Thyroid gland (tissue), 4 donors: ENCODE measurements around the gene GAREM1.

Experiments
- POLR2A ChIP-seq, 2 donors: fragments of 450-650 bp; IDR thresholded peaks; one replicate each; pipeline ENCODE4 v1.6.1; 2017; ENCODE audit warnings: antibody characterized with exemption in 2 of 2, mild to moderate bottlenecking in 2 of 2, moderate library complexity in 1 of 2
- TF ChIP-seq, protein P1 (sequence below), 6 experiments: fragments of 200-600 bp in 3 of 6; fragments of 450-650 bp in 3 of 6; sonication (generic) in 3 of 6; IDR thresholded peaks; one replicate each; pipeline ENCODE4 v1.5.1; 2016 to 2019; ENCODE audit warnings: antibody characterized with exemption in 6 of 6, mild to moderate bottlenecking in 2 of 6, inconsistent platforms in 1 of 6, moderate library complexity in 1 of 6

DNA sequence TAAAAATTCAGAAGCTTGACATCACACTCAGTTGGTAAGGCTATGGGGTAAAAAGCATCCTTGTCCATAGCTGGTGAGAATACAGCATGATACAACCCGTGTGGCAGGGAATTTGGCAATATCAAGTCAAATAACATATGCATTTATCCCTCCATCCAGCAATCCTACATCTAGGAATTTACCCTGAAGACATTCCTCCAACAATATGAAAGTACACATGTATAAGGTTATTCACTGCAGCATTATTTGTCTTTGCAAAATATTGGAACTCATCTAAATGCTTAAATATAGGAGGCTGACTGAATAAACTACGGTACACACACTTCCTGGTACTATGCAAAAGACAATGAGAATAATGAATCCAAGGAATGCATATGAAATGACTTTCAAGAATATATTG, 179.9 kb downstream of the GAREM1 start:
- TF ChIP-seq, protein P1, sequence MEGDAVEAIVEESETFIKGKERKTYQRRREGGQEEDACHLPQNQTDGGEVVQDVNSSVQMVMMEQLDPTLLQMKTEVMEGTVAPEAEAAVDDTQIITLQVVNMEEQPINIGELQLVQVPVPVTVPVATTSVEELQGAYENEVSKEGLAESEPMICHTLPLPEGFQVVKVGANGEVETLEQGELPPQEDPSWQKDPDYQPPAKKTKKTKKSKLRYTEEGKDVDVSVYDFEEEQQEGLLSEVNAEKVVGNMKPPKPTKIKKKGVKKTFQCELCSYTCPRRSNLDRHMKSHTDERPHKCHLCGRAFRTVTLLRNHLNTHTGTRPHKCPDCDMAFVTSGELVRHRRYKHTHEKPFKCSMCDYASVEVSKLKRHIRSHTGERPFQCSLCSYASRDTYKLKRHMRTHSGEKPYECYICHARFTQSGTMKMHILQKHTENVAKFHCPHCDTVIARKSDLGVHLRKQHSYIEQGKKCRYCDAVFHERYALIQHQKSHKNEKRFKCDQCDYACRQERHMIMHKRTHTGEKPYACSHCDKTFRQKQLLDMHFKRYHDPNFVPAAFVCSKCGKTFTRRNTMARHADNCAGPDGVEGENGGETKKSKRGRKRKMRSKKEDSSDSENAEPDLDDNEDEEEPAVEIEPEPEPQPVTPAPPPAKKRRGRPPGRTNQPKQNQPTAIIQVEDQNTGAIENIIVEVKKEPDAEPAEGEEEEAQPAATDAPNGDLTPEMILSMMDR (IDR thresholded peaks at IDR 0.05), result no peak
- TF ChIP-seq POLR2A (IDR thresholded peaks at IDR 0.05), result no peak
